HepG2 (cell line): ENCODE measurements around the gene GTF2F2. TPM values are rescaled to one million over a fixed set of nuclear protein-coding genes. Genes with fewer than 3 reads are reported as not detected.

Experiments
- ASH2L ChIP-seq: fragments of 300-600, 200-600 bp; sonication (generic); IDR thresholded peaks from 2 replicates; pipeline ENCODE4 v1.7.0; 2017; ENCODE audit warnings: low read depth, mild to moderate bottlenecking, moderate library complexity, mixed read lengths, low read length; ENCODE audit not compliant: insufficient read length
- BHLHE40 ChIP-seq: IDR thresholded peaks from 2 replicates; pipeline ENCODE4 v1.6.1; 2011; ENCODE audit warnings: low read length, improper control_type of control experiment
- KDM1A ChIP-seq: IDR thresholded peaks from 2 replicates; pipeline ENCODE4 v1.6.1; 2016; ENCODE audit warnings: missing compliant biosample characterization
- KLF6 ChIP-seq: IDR thresholded peaks from 2 replicates; pipeline ENCODE4 v1.8.0; 2016; ENCODE audit warnings: missing biosample characterization, missing genetic modification reagents
- LCORL ChIP-seq, 2 experiments: fragments of 450-650 bp in 1 of 2; sonication (generic) in 1 of 2; formaldehyde crosslinking in 1 of 2; IDR thresholded peaks; 2 replicates each; pipeline versions ENCODE4 v1.5.0 to v1.6.1; 2017 to 2020; ENCODE audit warnings: antibody characterized with exemption in 1 of 2, missing genetic modification reagents in 1 of 2
- MLX ChIP-seq: IDR thresholded peaks from 2 replicates; pipeline ENCODE4 v1.6.1; 2016
- MTA1 ChIP-seq: sonication (generic); formaldehyde crosslinking; IDR thresholded peaks from 2 replicates; pipeline ENCODE4 v1.4.0; 2020; ENCODE audit warnings: missing genetic modification reagents, mild to moderate bottlenecking, borderline replicate concordance
- PHF21A ChIP-seq: sonication (generic); formaldehyde crosslinking; IDR thresholded peaks from 2 replicates; pipeline ENCODE4 v1.5.0; 2020; ENCODE audit warnings: mild to moderate bottlenecking, missing genetic modification reagents
- PITX1 ChIP-seq: sonication (generic); formaldehyde crosslinking; IDR thresholded peaks from 2 replicates; pipeline ENCODE4 v1.5.1; 2020; ENCODE audit warnings: mild to moderate bottlenecking, missing genetic modification reagents
- SAP130 ChIP-seq: IDR thresholded peaks from 2 replicates; pipeline ENCODE4 v1.6.1; 2016; ENCODE audit warnings: low read depth
- SOX6 ChIP-seq, 2 experiments: fragments of 450-650 bp in 1 of 2; sonication (generic) in 1 of 2; formaldehyde crosslinking in 1 of 2; IDR thresholded peaks; 2 replicates each; pipeline versions ENCODE4 v1.4.0 to v1.6.1; 2017 to 2020; ENCODE audit warnings: antibody characterized with exemption in 1 of 2, mild to moderate bottlenecking in 1 of 2, missing genetic modification reagents in 1 of 2
- ZMYM3 ChIP-seq: sonication (generic); formaldehyde crosslinking; IDR thresholded peaks from 2 replicates; pipeline ENCODE4 v1.5.1; 2020; ENCODE audit warnings: mild to moderate bottlenecking, missing genetic modification reagents
- ZNF501 ChIP-seq: sonication (generic); formaldehyde crosslinking; IDR thresholded peaks from 2 replicates; pipeline ENCODE4 v1.5.1; 2020; ENCODE audit warnings: mild to moderate bottlenecking, moderate library complexity, missing genetic modification reagents
- ZNF891 ChIP-seq: sonication (generic); formaldehyde crosslinking; IDR thresholded peaks from 2 replicates; pipeline ENCODE4 v1.5.0; 2020; ENCODE audit warnings: mild to moderate bottlenecking, missing genetic modification reagents
- polyA plus RNA-seq, 8 experiments: library from polyadenylated mRNA; depleted of rRNA in 3 of 8; stranded (reverse) in 7 of 8; unstranded in 1 of 8; fragments of >200 nt; fragmentation: Illumina TruSeq in 4 of 8; extraction: Trizol in 4 of 8; gene quantifications; 2 replicates each; pipeline versions ENCODE4 v1.2.1 to v1.2.3, GENCODE V29; 2011 to 2016; ENCODE audit warnings: low read depth in 4 of 8, missing spikeins in 1 of 8, mixed read lengths in 1 of 8; ENCODE audit not compliant: insufficient read depth in 1 of 8
- total RNA-seq, 5 experiments: library from RNA; depleted of rRNA; stranded (reverse); fragments of >200 nt; fragmentation: Illumina TruSeq; extraction: Trizol; gene quantifications; 2 replicates each; pipeline ENCODE4 v1.2.3, GENCODE V29; 2016; ENCODE audit warnings: low read depth in 1 of 5
- TF ChIP-seq, protein P1 (sequence below): sonication (generic); formaldehyde crosslinking; conservative IDR thresholded peaks from 2 replicates; pipeline ENCODE4 v1.4.0; 2020; ENCODE audit warnings: missing genetic modification reagents
- TF ChIP-seq, protein P2 (sequence below): sonication (generic); formaldehyde crosslinking; IDR thresholded peaks from 2 replicates; pipeline ENCODE4 v1.4.0; 2020; ENCODE audit warnings: missing genetic modification reagents, mild to moderate bottlenecking, borderline replicate concordance
- TF ChIP-seq, protein P3 (sequence below): sonication (generic); formaldehyde crosslinking; IDR thresholded peaks from 2 replicates; pipeline ENCODE4 v1.8.0; 2022; ENCODE audit warnings: mild to moderate bottlenecking, missing genetic modification reagents, borderline replicate concordance

Gene GTF2F2
- total and polyA plus RNA-seq, 2 of the 13 experiments (the other 11 are each of a cell fraction or from before 2014, with no cell fraction given) = 10.6 to 32.8 TPM

GRCh38 chr13:45315520-45316167 is 195.3 kb downstream of the GTF2F2 start (continued):
- TF ChIP-seq, protein P1, sequence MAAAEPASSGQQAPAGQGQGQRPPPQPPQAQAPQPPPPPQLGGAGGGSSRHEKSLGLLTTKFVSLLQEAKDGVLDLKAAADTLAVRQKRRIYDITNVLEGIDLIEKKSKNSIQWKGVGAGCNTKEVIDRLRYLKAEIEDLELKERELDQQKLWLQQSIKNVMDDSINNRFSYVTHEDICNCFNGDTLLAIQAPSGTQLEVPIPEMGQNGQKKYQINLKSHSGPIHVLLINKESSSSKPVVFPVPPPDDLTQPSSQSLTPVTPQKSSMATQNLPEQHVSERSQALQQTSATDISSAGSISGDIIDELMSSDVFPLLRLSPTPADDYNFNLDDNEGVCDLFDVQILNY (CRISPR knock-in tag) = no peak
- TF ChIP-seq, protein P2, sequence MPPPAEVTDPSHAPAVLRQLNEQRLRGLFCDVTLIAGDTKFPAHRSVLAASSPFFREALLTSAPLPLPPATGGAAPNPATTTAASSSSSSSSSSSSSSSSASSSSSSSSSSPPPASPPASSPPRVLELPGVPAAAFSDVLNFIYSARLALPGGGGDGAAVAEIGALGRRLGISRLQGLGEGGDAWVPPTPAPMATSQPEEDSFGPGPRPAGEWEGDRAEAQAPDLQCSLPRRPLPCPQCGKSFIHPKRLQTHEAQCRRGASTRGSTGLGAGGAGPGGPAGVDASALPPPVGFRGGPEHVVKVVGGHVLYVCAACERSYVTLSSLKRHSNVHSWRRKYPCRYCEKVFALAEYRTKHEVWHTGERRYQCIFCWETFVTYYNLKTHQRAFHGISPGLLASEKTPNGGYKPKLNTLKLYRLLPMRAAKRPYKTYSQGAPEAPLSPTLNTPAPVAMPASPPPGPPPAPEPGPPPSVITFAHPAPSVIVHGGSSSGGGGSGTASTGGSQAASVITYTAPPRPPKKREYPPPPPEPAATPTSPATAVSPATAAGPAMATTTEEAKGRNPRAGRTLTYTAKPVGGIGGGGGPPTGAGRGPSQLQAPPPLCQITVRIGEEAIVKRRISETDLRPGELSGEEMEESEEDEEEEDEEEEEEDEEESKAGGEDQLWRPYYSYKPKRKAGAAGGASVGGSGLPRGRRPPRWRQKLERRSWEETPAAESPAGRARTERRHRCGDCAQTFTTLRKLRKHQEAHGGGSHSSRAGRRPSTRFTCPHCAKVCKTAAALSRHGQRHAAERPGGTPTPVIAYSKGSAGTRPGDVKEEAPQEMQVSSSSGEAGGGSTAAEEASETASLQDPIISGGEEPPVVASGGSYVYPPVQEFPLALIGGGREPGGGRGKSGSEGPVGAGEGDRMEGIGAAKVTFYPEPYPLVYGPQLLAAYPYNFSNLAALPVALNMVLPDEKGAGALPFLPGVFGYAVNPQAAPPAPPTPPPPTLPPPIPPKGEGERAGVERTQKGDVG (CRISPR knock-in tag) = no peak
- TF ChIP-seq ASH2L (peak; percentile 12), PHF21A (0 out of 2 replicates have a peak, but pooled peaks have one; percentile 18), BHLHE40 (no peak), LCORL (IDR thresholded peaks at IDR 0.05) (no peak), LCORL (CRISPR knock-in tag; IDR thresholded peaks at IDR 0.05) (peak; percentile 49; the same call in 1 of the 2 replicates), KDM1A (CRISPR knock-in tag) (no peak), PITX1 (peak; percentile 62; the same call in 1 of the 2 replicates), ZNF891 (CRISPR knock-in tag) (0 out of 2 replicates have a peak, but pooled peaks have one; percentile 9), SOX6 (IDR thresholded peaks at IDR 0.05) (no peak), SOX6 (CRISPR knock-in tag; IDR thresholded peaks at IDR 0.05) (0 out of 2 replicates have a peak, but pooled peaks have one; percentile 21), KLF6 (CRISPR knock-in tag) (no peak), SAP130 (0 out of 2 replicates have a peak, but pooled peaks have one; percentile 17), MLX (CRISPR knock-in tag) (0 out of 2 replicates have a peak, but pooled peaks have one; percentile 16), MTA1 (CRISPR knock-in tag) (0 out of 2 replicates have a peak, but pooled peaks have one; percentile 3), ZMYM3 (CRISPR knock-in tag) (peak; percentile 71), ZNF501 (CRISPR knock-in tag) (0 out of 2 replicates have a peak, but pooled peaks have one; percentile 29)
- TF ChIP-seq, protein P3, sequence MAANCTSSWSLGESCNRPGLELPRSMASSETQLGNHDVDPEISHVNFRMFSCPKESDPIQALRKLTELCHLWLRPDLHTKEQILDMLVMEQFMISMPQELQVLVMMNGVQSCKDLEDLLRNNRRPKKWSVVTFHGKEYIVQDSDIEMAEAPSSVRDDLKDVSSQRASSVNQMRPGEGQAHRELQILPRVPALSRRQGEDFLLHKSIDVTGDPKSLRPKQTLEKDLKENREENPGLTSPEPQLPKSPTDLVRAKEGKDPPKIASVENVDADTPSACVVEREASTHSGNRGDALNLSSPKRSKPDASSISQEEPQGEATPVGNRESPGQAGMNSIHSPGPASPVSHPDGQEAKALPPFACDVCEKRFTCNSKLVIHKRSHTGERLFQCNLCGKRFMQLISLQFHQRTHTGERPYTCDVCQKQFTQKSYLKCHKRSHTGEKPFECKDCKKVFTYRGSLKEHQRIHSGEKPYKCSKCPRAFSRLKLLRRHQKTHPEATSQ (CRISPR knock-in tag) = no peak
